GM12878 (cell line): ENCODE measurements around the gene PTPRN2. TPM values are rescaled to one million over a fixed set of nuclear protein-coding genes. Genes with fewer than 3 reads are reported as not detected.

ENCODE experiments used
- ATAC-seq: fragments of 200-7000 bp; cut with Tn5 transposase; 3 replicates; pipeline ENCODE4 v1.9.1; 2020; ENCODE audit warnings: mild to moderate bottlenecking, moderate library complexity
- BruUV-seq: library from RNA; stranded (reverse); fragments of 400-500 nt; replicated peaks from 2 replicates; lab custom pipeline; 2021; lab: Mats Ljungman, UMichigan
- CTCF ChIA-PET: fragments of 300-600 bp; sonication (Branson Sonifier 250); formaldehyde crosslinking; extraction: SDS; loops from one replicate; lab custom pipeline; 2021; ENCODE audit warnings: inconsistent platforms; lab: Yijun Ruan, JAX
- POLR2A ChIA-PET: fragments of 350-600 bp; formaldehyde crosslinking; extraction: SDS; loops from one replicate; lab custom pipeline; 2021; ENCODE audit warnings: inconsistent platforms; lab: Charles Lee
- RAD21 ChIA-PET: fragments of 300-600 bp; sonication (Branson Sonifier 250); formaldehyde crosslinking; loops from one replicate; lab custom pipeline; 2023; ENCODE audit warnings: antibody characterized with exemption; ENCODE audit not compliant: unreplicated experiment; lab: Charles Lee
- SMC1A ChIA-PET: fragments of 300-600 bp; sonication (Branson Sonifier 250); formaldehyde crosslinking; loops from one replicate; lab custom pipeline; 2023; ENCODE audit not compliant: unreplicated experiment, uncharacterized antibody; lab: Charles Lee
- DNase-seq: peaks from one replicate; pipeline ENCODE4 v3.0.0-alpha.2; 2011; ENCODE audit warnings: low read depth, low spot score
- FAIRE-seq: peaks from 3 replicates; lab custom pipeline; 2011; peaks lifted over from hg19 to GRCh38; lab: Jason Lieb, UNC
- H2AFZ ChIP-seq: 2 replicates; pipeline ENCODE4 v1.6.0; 2011; ENCODE audit warnings: low read depth, low read length, control low read depth; ENCODE audit not compliant: control insufficient read depth
- H3K27ac ChIP-seq: 2 replicates; pipeline ENCODE4 v1.5.1; 2011; ENCODE audit warnings: control low read depth; ENCODE audit not compliant: control insufficient read depth, insufficient read depth
- H3K27me3 ChIP-seq, 2 experiments: replicated peaks in 1 of 2; 2 replicates each; pipeline versions ENCODE4 v1.6.0 to v1.6.1; 2011; ENCODE audit warnings: low read length in 1 of 2; ENCODE audit not compliant: control insufficient read depth in 2 of 2, insufficient read depth in 2 of 2
- H3K36me3 ChIP-seq, 2 experiments: 2 replicates each; pipeline ENCODE4 v1.5.1; 2011; ENCODE audit warnings: low read length in 1 of 2; ENCODE audit not compliant: control insufficient read depth in 2 of 2, insufficient read depth in 2 of 2
- H3K4me1 ChIP-seq: 2 replicates; pipeline ENCODE4 v1.6.1; 2011; ENCODE audit warnings: mild to moderate bottlenecking, low read length, moderate library complexity, mixed read lengths; ENCODE audit not compliant: control insufficient read depth, insufficient read depth
- H3K4me2 ChIP-seq: 2 replicates; pipeline ENCODE4 v1.6.0; 2011; ENCODE audit warnings: control low read depth; ENCODE audit not compliant: control insufficient read depth, insufficient read depth
- H3K4me3 ChIP-seq: fragments of 200-600 bp; sonication (generic); 2 replicates; pipeline ENCODE4 v1.5.1; 2016
- H3K79me2 ChIP-seq: 2 replicates; pipeline ENCODE4 v1.6.0; 2011; ENCODE audit warnings: low read length; ENCODE audit not compliant: control insufficient read depth, insufficient read depth
- H3K9ac ChIP-seq: 2 replicates; pipeline ENCODE4 v1.8.0; 2011; ENCODE audit warnings: low read length, control low read depth, mixed read lengths; ENCODE audit not compliant: control insufficient read depth, insufficient read depth
- H3K9me3 ChIP-seq: replicated peaks from 3 replicates; pipeline ENCODE4 v1.5.1; 2011; ENCODE audit warnings: mild to moderate bottlenecking, low read length; ENCODE audit not compliant: control insufficient read depth, insufficient read depth
- H4K20me1 ChIP-seq: 2 replicates; pipeline ENCODE4 v1.6.0; 2011; ENCODE audit not compliant: control insufficient read depth, insufficient read depth
- ATF7 ChIP-seq: fragments of 450-650 bp; IDR thresholded peaks from 2 replicates; pipeline ENCODE4 v1.6.1; 2016; ENCODE audit warnings: low read depth, mild to moderate bottlenecking
- BRCA1 ChIP-seq: IDR thresholded peaks from 2 replicates; pipeline ENCODE4 v1.6.1; 2011; ENCODE audit warnings: low read depth, low read length, improper control_type of control experiment
- CREM ChIP-seq: IDR thresholded peaks from 2 replicates; pipeline ENCODE4 v1.6.1; 2014; ENCODE audit warnings: antibody characterized with exemption, low read depth
- EED ChIP-seq: sonication (generic); IDR thresholded peaks from 2 replicates; pipeline ENCODE4 v1.6.1; 2016; ENCODE audit warnings: antibody characterized with exemption, low read depth
- ETV6 ChIP-seq, 2 experiments: fragments of 450-650 bp in 1 of 2; IDR thresholded peaks in 1 of 2; conservative IDR thresholded peaks in 1 of 2; 2 replicates each; pipeline ENCODE4 v1.6.1; 2014; ENCODE audit warnings: antibody characterized with exemption in 1 of 2, borderline replicate concordance in 1 of 2, low read depth in 1 of 2, mild to moderate bottlenecking in 1 of 2, moderate library complexity in 1 of 2
- IRF3 ChIP-seq: fragments of 450-650 bp; IDR thresholded peaks from 2 replicates; pipeline ENCODE4 v1.6.1; 2014; ENCODE audit warnings: mild to moderate bottlenecking
- KDM1A ChIP-seq: fragments of 200-600 bp; sonication (generic); IDR thresholded peaks from 2 replicates; pipeline ENCODE4 v1.6.1; 2016; ENCODE audit warnings: borderline replicate concordance
- MYC ChIP-seq: IDR thresholded peaks from 2 replicates; pipeline ENCODE4 v1.6.1; 2011; ENCODE audit warnings: mild to moderate bottlenecking, low read length, moderate library complexity, inconsistent platforms; ENCODE audit not compliant: insufficient read depth, insufficient replicate concordance, insufficient read length, severe bottlenecking
- NBN ChIP-seq: fragments of 450-650 bp; IDR thresholded peaks from 2 replicates; pipeline ENCODE4 v1.6.1; 2016
- POLR2A ChIP-seq: IDR thresholded peaks from 2 replicates; pipeline ENCODE4 v1.6.1; 2011; ENCODE audit warnings: low read depth, mild to moderate bottlenecking, low read length
- RAD51 ChIP-seq: fragments of 450-650 bp; IDR thresholded peaks from 2 replicates; pipeline ENCODE4 v1.6.1; 2016; ENCODE audit warnings: moderate library complexity, mild to moderate bottlenecking, inconsistent platforms
- RBBP5 ChIP-seq: fragments of 200-600 bp; sonication (generic); conservative IDR thresholded peaks from 2 replicates; pipeline ENCODE4 v1.6.1; 2016
- RELB ChIP-seq: fragments of 450-650 bp; IDR thresholded peaks from 2 replicates; pipeline ENCODE4 v1.6.1; 2017; ENCODE audit warnings: low read depth, mild to moderate bottlenecking, moderate library complexity
- REST ChIP-seq: IDR thresholded peaks from 2 replicates; pipeline ENCODE4 v1.6.1; 2012; ENCODE audit warnings: mild to moderate bottlenecking, low read depth, low read length
- SRF ChIP-seq, 2 experiments: IDR thresholded peaks; 2 replicates each; pipeline ENCODE4 v1.6.1; 2011; ENCODE audit warnings: low read depth in 2 of 2, low read length in 2 of 2, mild to moderate bottlenecking in 1 of 2, moderate library complexity in 1 of 2
- YBX1 ChIP-seq: fragments of 450-650 bp; IDR thresholded peaks from 2 replicates; pipeline ENCODE4 v1.6.1; 2016; ENCODE audit warnings: antibody characterized with exemption
- ZZZ3 ChIP-seq: IDR thresholded peaks from 2 replicates; pipeline ENCODE4 v1.6.1; 2011; ENCODE audit warnings: low read depth; ENCODE audit not compliant: control insufficient read depth, insufficient read length
- WGBS: methylation state at CpG from one replicate; pipeline ENCODE4 v1.1.6; 2016; ENCODE audit warnings: low lambda C conversion rate; ENCODE audit not compliant: insufficient replicate concordance, insufficient coverage; ENCODE audit errors: missing lambda C conversion rate; 5-methylcytosine and 5-hydroxymethylcytosine counted together
- in situ Hi-C: fragments of 300-500 bp; cut with MboI; formaldehyde crosslinking; loops from 9 replicates; pipeline ENCODE4 v1.14.3; 2018; ENCODE audit warnings: mixed read lengths
- intact Hi-C: fragments of 100-400 bp; cut with micrococcal nuclease; formaldehyde crosslinking; loops from one replicate; pipeline ENCODE4 v1.14.2; 2022; ENCODE audit not compliant: unreplicated experiment
- polyA plus RNA-seq, 11 experiments: library from polyadenylated mRNA; depleted of rRNA in 4 of 11; unstranded in 6 of 11; stranded (reverse) in 5 of 11; fragments of >200 nt; fragmentation: Nextera tagmentation in 4 of 11; fragmentation: Illumina TruSeq in 1 of 11; extraction: Ambion mirVana in 4 of 11; extraction: Trizol in 1 of 11; gene quantifications; 1 replicate in 1 of 11; 2 replicates in 10 of 11; pipeline versions ENCODE4 v1.2.1 to v1.2.3, GENCODE V29; 2011 to 2016; ENCODE audit warnings: inconsistent platforms in 2 of 11, missing spikeins in 2 of 11, low read depth in 1 of 11
- total RNA-seq, 4 experiments: library from RNA; depleted of rRNA in 3 of 4; stranded (reverse); fragments of >200 nt in 3 of 4; fragmentation: Illumina TruSeq in 1 of 4; extraction: Trizol in 1 of 4; gene quantifications; 2 replicates each; pipeline versions ENCODE4 v1.2.1 to v1.2.3, GENCODE V29; 2013 to 2021

The PTPRN2 gene
- total and polyA plus RNA-seq, 10 of the 15 experiments (the other 5 are each of a cell fraction or from before 2014, with no cell fraction given) = 5.4 TPM; not detected in 9

- no peak overlapping the region for H2AFZ ChIP-seq
- no peak for ATAC-seq
- no peak overlapping the region for H3K9ac ChIP-seq
- ChIA-PET CTCF (no interaction called here), RAD21 (no interaction called here), POLR2A (no interaction called here), SMC1A (no interaction called here)
- no peaks in the 10 kb centered on the region; the same call in 2 of the 3 replicates for H3K9me3 ChIP-seq
- H3K27me3 ChIP-seq = no peaks in the 10 kb centered on the region
- no peak overlapping the region for H3K4me3 ChIP-seq
- H3K79me2 ChIP-seq = no peaks in the 10 kb centered on the region
- TF ChIP-seq CREM (no peak), POLR2A (no peak), SRF (IDR thresholded peaks at IDR 0.05; ENCODE audit: low read depth in 2 of 2, low read length in 2 of 2) (no peak), MYC (no peak), ETV6 (conservative IDR thresholded peaks at IDR 0.05 in 1 of 2, IDR thresholded peaks at IDR 0.05 in 1 of 2; ENCODE audit: borderline replicate concordance in 1 of 2, low read depth in 1 of 2) (no peak), RBBP5 (no peak), NBN (no peak), EED (no peak), RAD51 (no peak), ZZZ3 (no peak), IRF3 (no peak), RELB (no peak), ATF7 (no peak), BRCA1 (no peak), KDM1A (no peak), YBX1 (no peak), REST (no peak)
- no peaks in the 10 kb centered on the region for H3K4me1 ChIP-seq
- no peak for DNase-seq
- no peaks in the 10 kb centered on the region for H4K20me1 ChIP-seq
- 65% methylated on average over 27 of the region's 27 CpGs for WGBS
- in situ Hi-C loops = no loop called here
- intact Hi-C loops = no loop called here
- no peak overlapping the region for H3K4me2 ChIP-seq
- no peaks in the 10 kb centered on the region for H3K36me3 ChIP-seq
- no peak for FAIRE-seq
- H3K27ac ChIP-seq = no peak overlapping the region
- BruUV-seq = no TSS peak
Measured at GRCh38 chr7:158325530-158326381, 261.9 kb downstream of the PTPRN2 start.
